OCI-LY7 (cell line): ENCODE results near the gene DYNLT5.
"Not testable (repeated sequence)": the region's sequence is repeated elsewhere in the genome, so short reads cannot be mapped to it uniquely, and the experiment has no call there.

Source experiments
- CTCF ChIP-seq: fragments of 200-600 bp; sonication (generic); conservative IDR thresholded peaks from 2 replicates; pipeline ENCODE4 v1.5.1; 2014; ENCODE audit warnings: mild to moderate bottlenecking, antibody characterized with exemption, low read length, moderate library complexity, mixed read lengths
- EZH2phosphoT487 ChIP-seq: fragments of 200-600 bp; sonication (generic); IDR thresholded peaks from 2 replicates; pipeline ENCODE4 v1.6.1; 2018; ENCODE audit warnings: low read depth, borderline replicate concordance, mild to moderate bottlenecking, mixed run types, antibody characterized with exemption, low read length, moderate library complexity, mixed read lengths

- not testable (repeated sequence) for TF ChIP-seq CTCF, EZH2phosphoT487
These were observed 33.5 kb downstream of the DYNLT5 start for GRCh38 chr1:66785800-66786199.
